BLaER1 treated with 17β-estradiol and CSF1 and Interleukin-3, amounts not matched to agents 10 nM and 100 nM (cell line): Measurements from ENCODE around the gene ACOT7.

Source experiments
- H3K27ac ChIP-seq, 11 experiments: shearing (Covaris generic); formaldehyde crosslinking; 2 replicates each; pipeline ENCODE4 v1.8.1; 2022
- H3K27me3 ChIP-seq, 11 experiments: shearing (Covaris generic); formaldehyde crosslinking; 2 replicates each; pipeline ENCODE4 v1.8.1; 2022
- H3K36me3 ChIP-seq, 11 experiments: shearing (Covaris generic); formaldehyde crosslinking; 2 replicates each; pipeline ENCODE4 v1.8.1; 2022
- H3K4me1 ChIP-seq, 10 experiments: shearing (Covaris generic); formaldehyde crosslinking; 2 replicates each; pipeline ENCODE4 v1.8.1; 2022
- H3K4me2 ChIP-seq, 11 experiments: shearing (Covaris generic); formaldehyde crosslinking; 2 replicates each; pipeline ENCODE4 v1.8.1; 2022
- H3K4me3 ChIP-seq, 10 experiments: shearing (Covaris generic); formaldehyde crosslinking; 2 replicates each; pipeline ENCODE4 v1.8.1; 2022
- H3K9ac ChIP-seq, 11 experiments: shearing (Covaris generic); formaldehyde crosslinking; 2 replicates each; pipeline ENCODE4 v1.8.1; 2022
- H3K9me3 ChIP-seq, 11 experiments: shearing (Covaris generic); formaldehyde crosslinking; replicated peaks in 1 of 11; 2 replicates each; pipeline ENCODE4 v1.8.1; 2022
- H4K20me1 ChIP-seq, 11 experiments: shearing (Covaris generic); formaldehyde crosslinking; 2 replicates each; pipeline ENCODE4 v1.8.1; 2022
- Cebpa-rat ChIP-seq, 11 experiments: shearing (Covaris generic); IDR thresholded peaks; 2 replicates each; pipeline ENCODE4 v1.8.1; 2022

Gene ACOT7

DNA sequence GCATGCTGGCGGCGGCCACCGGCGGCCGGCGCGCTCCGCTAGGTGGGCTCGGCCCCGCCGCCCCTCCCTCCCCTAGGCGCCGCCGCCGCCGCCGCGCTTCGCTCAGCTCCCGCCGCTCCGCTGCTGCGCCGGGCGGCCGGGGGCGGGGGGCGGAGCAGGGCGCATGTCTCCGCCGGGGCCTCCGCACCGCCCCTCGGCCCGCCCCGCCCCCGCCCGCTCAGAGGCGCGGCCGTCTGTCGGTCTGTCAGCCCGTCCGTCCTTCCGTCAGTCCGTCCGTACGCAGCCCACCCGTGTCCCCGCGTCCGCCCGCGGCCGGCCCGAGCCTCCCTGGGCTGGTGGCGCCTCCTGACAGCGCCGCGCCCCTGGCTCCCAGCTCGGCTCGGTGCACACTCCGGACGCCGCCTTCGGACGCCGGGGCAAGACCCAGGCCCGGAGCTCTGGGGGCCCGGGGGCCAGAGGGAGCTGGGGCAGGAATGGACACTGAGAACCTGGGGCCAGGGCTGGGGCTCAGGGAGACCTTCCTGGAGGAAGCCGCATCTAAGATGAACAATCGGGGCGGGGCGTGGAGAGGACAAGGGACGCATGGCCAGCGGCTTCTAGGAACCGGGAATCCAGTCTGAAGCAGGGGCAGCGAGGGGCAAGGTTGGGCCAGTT is 132.5 kb downstream of the ACOT7 start, which contains the start of gene GPR153:
GPR153 (minus strand) TSS at position 138 of the 654 bp plus-strand sequence. CDS start 6,193 bp downstream, outside the sequence.
- H3K36me3 ChIP-seq, result no peaks in the 10 kb centered on the region; a peak in 1 of 22 replicates
- peak within 1 kb of the TSS; percentile 68 to 96 (median 77) for H3K9ac ChIP-seq

DNA sequence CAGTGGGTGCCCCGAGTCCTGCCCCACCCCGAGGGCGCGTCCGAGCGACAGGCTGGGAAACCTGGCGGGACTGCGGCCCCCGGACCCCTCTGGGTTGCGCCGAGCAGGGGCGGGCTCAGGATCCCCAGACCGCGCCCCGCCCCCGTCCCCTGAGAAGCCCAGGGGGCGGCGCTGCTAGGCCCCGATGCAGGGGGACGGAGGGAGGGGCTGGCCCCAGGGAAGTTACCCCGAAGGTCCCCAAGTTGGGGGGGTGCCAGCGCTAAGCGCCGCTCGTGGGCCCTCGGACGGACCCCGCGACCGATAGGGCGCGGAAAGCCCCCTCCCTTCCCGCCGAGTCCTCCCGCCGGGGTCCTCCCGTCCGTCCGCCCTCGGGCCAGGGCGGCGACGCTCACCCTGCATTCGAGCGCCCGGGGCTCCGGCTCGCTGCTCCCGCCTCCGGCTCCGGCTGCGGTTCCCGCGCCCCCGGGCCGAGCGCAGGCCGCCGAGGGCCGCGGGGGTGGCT is 133.1 kb downstream of the ACOT7 start:
- TF ChIP-seq Cebpa-rat (IDR thresholded peaks at IDR 0.05), result no peak
- H3K27me3 ChIP-seq, result peaks cover 0 to 20% (median 0%) of the 10 kb centered on the region in 11 experiments; a peak in 6 of 22 replicates
- no peaks in the 10 kb centered on the region; a peak in 1 of 22 replicates for H3K36me3 ChIP-seq
- peak overlapping the region; percentile 77 to 95 (median 82) for H3K4me3 ChIP-seq
- H3K4me2 ChIP-seq, result peak overlapping the region; percentile 93 to 100 (median 98)
- peak overlapping the region; percentile 68 to 96 (median 77) for H3K9ac ChIP-seq
- peaks cover 34 to 60% (median 56%) of the 10 kb centered on the region in 10 experiments for H3K4me1 ChIP-seq
- no peaks in the 10 kb centered on the region for H3K9me3 ChIP-seq
- H3K27ac ChIP-seq, result peak overlapping the region in 10 of 11 experiments; percentile 35 to 96 (median 68); a peak in 18 of 22 replicates
- H4K20me1 ChIP-seq, result peaks cover 6 to 84% (median 61%) of the 10 kb centered on the region in 11 experiments; a peak in 20 of 22 replicates

More for the DNA sequence above, 132.5 kb downstream of the ACOT7 start, which contains the start of gene GPR153:
- peaks cover 41 to 66% (median 62%) of the 10 kb centered on the region in 10 experiments for H3K4me1 ChIP-seq
- H3K9me3 ChIP-seq, result no peaks in the 10 kb centered on the region
- peak within 1 kb of the TSS; percentile 93 to 100 (median 98) for H3K4me2 ChIP-seq
- peaks cover 6 to 80% (median 57%) of the 10 kb centered on the region in 11 experiments; a peak in 20 of 22 replicates for H4K20me1 ChIP-seq
- peak within 1 kb of the TSS in 10 of 11 experiments; percentile 35 to 96 (median 68); a peak in 18 of 22 replicates for H3K27ac ChIP-seq
- no peak for TF ChIP-seq Cebpa-rat (IDR thresholded peaks at IDR 0.05)
- peak within 1 kb of the TSS; percentile 77 to 95 (median 82) for H3K4me3 ChIP-seq
- H3K27me3 ChIP-seq, result peaks cover 0 to 20% (median 0%) of the 10 kb centered on the region in 11 experiments; a peak in 6 of 22 replicates

DNA sequence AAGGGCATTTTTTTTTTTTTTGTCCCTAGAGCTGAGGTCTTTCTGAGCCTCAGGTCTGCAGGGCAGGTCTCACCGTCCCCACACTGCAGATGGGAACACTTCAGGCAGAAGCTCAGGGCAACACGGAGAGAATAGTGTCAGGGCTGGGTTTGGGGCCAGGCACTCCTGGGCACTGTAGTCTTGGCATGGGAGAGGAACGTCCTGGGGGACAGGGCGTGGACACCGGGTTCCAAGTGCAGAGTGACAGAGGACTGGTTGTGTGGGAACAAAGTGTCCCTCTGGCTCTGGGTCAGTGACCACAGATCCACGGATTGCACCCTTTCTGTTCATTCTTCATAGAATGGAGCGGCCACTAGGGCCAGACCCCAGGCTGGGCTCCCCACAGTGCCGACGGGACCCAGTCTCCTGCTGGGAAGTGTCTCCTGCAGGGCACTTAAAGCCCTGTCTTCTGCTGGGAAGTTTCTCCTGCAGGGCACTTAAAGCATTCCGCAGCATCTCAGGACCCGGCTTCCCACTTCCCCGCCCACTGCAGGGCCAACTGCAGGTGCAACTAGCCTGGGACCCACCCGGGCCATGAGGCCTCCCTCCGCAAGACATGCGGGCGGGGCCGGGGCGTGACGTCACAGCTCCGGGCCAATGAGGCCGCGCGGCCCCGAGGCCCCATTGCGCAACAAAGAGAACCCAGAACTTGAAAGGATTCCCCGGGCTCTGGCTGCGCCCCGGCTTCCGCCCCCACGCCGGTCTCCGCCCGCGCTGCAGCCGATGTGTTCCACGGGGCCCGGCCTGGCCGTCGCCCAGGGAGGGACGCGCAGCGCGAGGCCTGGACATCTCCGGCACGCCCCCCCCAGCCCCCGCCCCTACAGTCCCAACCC is 133.8 kb downstream of the ACOT7 start:
- TF ChIP-seq Cebpa-rat (IDR thresholded peaks at IDR 0.05), result peak; percentile 93 to 100 (median 98)
- Histone ChIP-seq H3K36me3 (peaks cover 0 to 2% (median 2%) of the 10 kb centered on the region in 11 experiments; a peak in 8 of 22 replicates), H3K4me3 (peak overlapping the region; percentile 77 to 95 (median 82)), H3K9me3 (no peaks in the 10 kb centered on the region), H3K27ac (peak overlapping the region in 3 of 11 experiments; percentile 83 to 96 (median 85); a peak in 5 of 22 replicates), H3K27me3 (peaks cover 0 to 20% (median 0%) of the 10 kb centered on the region in 11 experiments; a peak in 6 of 22 replicates), H4K20me1 (peaks cover 6 to 89% (median 61%) of the 10 kb centered on the region in 11 experiments; a peak in 20 of 22 replicates), H3K9ac (peak overlapping the region in 7 of 11 experiments; percentile 8 to 96 (median 83); a peak in 12 of 22 replicates), H3K4me1 (peaks cover 27 to 52% (median 48%) of the 10 kb centered on the region in 10 experiments), H3K4me2 (peak overlapping the region; percentile 81 to 100 (median 97))

DNA sequence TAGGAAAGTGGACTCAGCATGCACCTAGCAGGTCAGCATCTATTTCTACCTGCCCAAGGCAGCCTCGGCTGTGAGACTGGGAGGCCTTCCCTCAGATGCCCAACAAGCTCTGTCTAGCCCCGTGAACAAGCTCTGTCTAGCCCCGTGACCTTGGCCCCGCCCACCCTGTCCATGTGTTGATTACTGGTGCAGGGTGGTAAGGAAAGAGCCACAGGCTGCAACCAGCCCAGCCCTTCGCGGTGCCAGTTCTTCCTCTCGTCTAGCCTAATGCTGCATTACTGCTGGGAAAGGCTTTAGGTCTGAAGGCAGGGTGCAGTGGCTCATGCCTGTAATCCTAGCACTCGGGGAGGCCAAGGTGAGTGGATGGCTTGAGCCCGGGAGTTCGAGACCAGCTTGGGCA is 134.9 kb downstream of the ACOT7 start:
- Histone ChIP-seq H3K4me3 (no peak overlapping the region), H3K9ac (no peak overlapping the region), H3K36me3 (peaks cover 0 to 13% (median 12%) of the 10 kb centered on the region in 11 experiments; a peak in 13 of 22 replicates), H3K4me1 (peaks cover 16 to 42% (median 38%) of the 10 kb centered on the region in 10 experiments), H3K4me2 (peak overlapping the region in 3 of 11 experiments; percentile 92 to 98 (median 97); a peak in 5 of 22 replicates), H3K27me3 (peaks cover 0 to 20% (median 0%) of the 10 kb centered on the region in 11 experiments; a peak in 6 of 22 replicates), H3K27ac (no peak overlapping the region), H3K9me3 (no peaks in the 10 kb centered on the region), H4K20me1 (peaks cover 6 to 89% (median 63%) of the 10 kb centered on the region in 11 experiments; a peak in 20 of 22 replicates)
- TF ChIP-seq Cebpa-rat (IDR thresholded peaks at IDR 0.05), result no peak

DNA sequence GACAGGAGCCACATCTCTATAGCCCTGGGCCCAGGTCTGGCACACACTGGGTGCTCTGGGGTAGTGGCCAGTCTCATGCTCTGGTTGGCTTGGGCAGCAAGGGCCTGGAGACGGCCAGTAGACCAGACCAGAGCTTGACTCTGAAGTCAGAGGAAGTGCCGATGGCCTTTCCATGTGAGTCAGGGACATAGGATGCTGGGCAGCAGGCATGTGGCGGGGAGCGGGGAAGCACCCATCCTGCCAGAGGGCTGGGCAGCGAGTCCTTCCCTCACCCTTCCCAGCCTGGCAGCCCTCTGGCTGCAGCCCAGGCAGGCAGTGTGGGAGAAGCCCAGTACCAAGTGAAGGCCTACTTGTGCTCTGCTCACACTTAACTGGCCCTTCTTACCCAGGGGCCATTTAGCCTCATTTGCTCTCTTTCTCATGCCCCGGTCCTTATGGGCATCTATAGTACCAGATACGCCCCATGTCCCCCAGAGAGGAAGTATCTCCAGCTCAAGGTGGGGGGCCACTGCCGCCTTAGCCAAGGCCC is 136.0 kb downstream of the ACOT7 start:
- H3K4me1 ChIP-seq, result peaks cover 6 to 31% (median 27%) of the 10 kb centered on the region in 10 experiments; a peak in 19 of 20 replicates
- H3K9ac ChIP-seq, result no peak overlapping the region
- no peak overlapping the region for H3K4me2 ChIP-seq
- H3K27me3 ChIP-seq, result peaks cover 0 to 14% (median 0%) of the 10 kb centered on the region in 11 experiments; a peak in 7 of 22 replicates
- H3K36me3 ChIP-seq, result peaks cover 0 to 23% (median 16%) of the 10 kb centered on the region in 11 experiments; a peak in 13 of 22 replicates
- H4K20me1 ChIP-seq, result peaks cover 6 to 89% (median 68%) of the 10 kb centered on the region in 11 experiments; a peak in 20 of 22 replicates
- no peak overlapping the region for H3K4me3 ChIP-seq
- TF ChIP-seq Cebpa-rat (IDR thresholded peaks at IDR 0.05), result no peak
- no peak overlapping the region for H3K27ac ChIP-seq
- H3K9me3 ChIP-seq, result no peaks in the 10 kb centered on the region

DNA sequence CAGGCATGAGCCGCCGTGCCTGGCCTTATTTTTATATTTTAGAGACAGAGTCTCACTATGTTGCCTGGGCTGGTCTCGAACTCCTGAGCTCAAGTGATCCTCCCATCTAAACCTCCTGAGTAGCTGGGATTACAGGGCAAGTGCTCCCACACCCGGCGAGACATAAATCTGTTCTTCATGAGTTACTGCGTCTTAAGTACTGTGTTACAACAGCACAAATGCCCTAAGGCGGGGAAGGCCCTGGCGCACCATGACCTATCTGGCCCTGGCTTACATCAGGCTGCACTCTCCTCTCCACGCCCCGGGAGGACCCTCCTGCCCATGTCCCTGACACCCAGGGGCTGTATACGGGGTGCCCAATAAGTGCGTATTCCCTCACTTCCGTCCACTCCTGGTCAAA is 136.9 kb downstream of the ACOT7 start:
- no peaks in the 10 kb centered on the region for H3K9me3 ChIP-seq
- TF ChIP-seq Cebpa-rat (IDR thresholded peaks at IDR 0.05), result no peak

DNA sequence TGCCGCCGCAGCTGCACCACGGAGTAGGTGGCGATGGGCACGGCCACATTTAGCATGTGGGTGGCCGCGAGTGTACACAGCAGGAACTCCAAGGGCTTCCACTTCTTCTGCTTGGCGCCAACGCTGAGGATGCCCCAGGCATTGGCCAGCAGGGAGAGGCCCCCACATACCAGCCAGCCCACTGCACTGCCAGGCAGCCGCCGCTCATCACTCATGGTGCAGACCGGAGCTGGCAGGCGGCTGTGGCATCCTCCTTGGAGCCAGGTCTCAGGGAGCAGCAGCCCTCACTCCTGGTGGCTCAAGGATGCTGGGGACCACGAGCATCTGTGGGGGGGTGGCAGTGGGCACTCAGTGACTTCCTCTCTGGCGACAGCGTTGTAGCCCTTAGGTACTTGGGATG is 138.9 kb downstream of the ACOT7 start:
- H3K27ac ChIP-seq, result no peak overlapping the region
- H3K4me3 ChIP-seq, result no peak overlapping the region
- peaks cover 24 to 32% (median 26%) of the 10 kb centered on the region in 11 experiments for H3K27me3 ChIP-seq
- H4K20me1 ChIP-seq, result peaks cover 6 to 98% (median 88%) of the 10 kb centered on the region in 11 experiments; a peak in 20 of 22 replicates
- TF ChIP-seq Cebpa-rat (IDR thresholded peaks at IDR 0.05), result no peak
- peaks cover 6 to 18% (median 15%) of the 10 kb centered on the region in 10 experiments; a peak in 19 of 20 replicates for H3K4me1 ChIP-seq
- no peak overlapping the region for H3K4me2 ChIP-seq
- H3K36me3 ChIP-seq, result peaks cover 0 to 29% (median 16%) of the 10 kb centered on the region in 11 experiments; a peak in 13 of 22 replicates
- no peak overlapping the region for H3K9ac ChIP-seq
- no peaks in the 10 kb centered on the region for H3K9me3 ChIP-seq

More for the DNA sequence above, 136.9 kb downstream of the ACOT7 start:
- Histone ChIP-seq H3K27ac (no peak overlapping the region), H4K20me1 (peaks cover 6 to 89% (median 74%) of the 10 kb centered on the region in 11 experiments; a peak in 20 of 22 replicates), H3K4me3 (no peak overlapping the region), H3K4me2 (no peak overlapping the region), H3K4me1 (peaks cover 0 to 21% (median 17%) of the 10 kb centered on the region in 10 experiments; a peak in 18 of 20 replicates), H3K36me3 (peaks cover 0 to 28% (median 16%) of the 10 kb centered on the region in 11 experiments; a peak in 13 of 22 replicates), H3K27me3 (peaks cover 4 to 17% (median 9%) of the 10 kb centered on the region in 11 experiments), H3K9ac (no peak overlapping the region)
